Ascending aorta (tissue), 2 donors: ENCODE data around the gene CCSER1. TPM values are rescaled to one million over a fixed set of nuclear protein-coding genes. Genes with fewer than 3 reads are reported as not detected.

Source experiments
- DNase-seq, 2 donors: peaks; one replicate each; pipeline ENCODE4 v3.0.0-alpha.2; 2019; ENCODE audit warnings: low spot score in 2 of 2
- H3K27ac ChIP-seq, 2 donors: fragments of 200-600 bp; sonication (generic); one replicate each; pipeline ENCODE4 v1.5.1; 2016 to 2017; ENCODE audit warnings: mild to moderate bottlenecking in 1 of 2
- H3K27me3 ChIP-seq: fragments of 200-600 bp; sonication (generic); one replicate; pipeline ENCODE4 v1.5.1; 2017
- H3K36me3 ChIP-seq, 2 donors: fragments of 200-600 bp; sonication (generic); one replicate each; pipeline ENCODE4 v1.5.1; 2016
- H3K4me1 ChIP-seq, 2 donors: fragments of 200-600 bp; sonication (generic); one replicate each; pipeline ENCODE4 v1.5.1; 2016 to 2017; ENCODE audit warnings: mild to moderate bottlenecking in 1 of 2
- H3K4me3 ChIP-seq, 2 donors: fragments of 200-600 bp; sonication (generic); one replicate each; pipeline ENCODE4 v1.5.1; 2016 to 2017; ENCODE audit warnings: mild to moderate bottlenecking in 1 of 2
- H3K9me3 ChIP-seq, 2 donors: fragments of 200-600 bp; sonication (generic); one replicate each; pipeline ENCODE4 v1.5.1; 2016
- CTCF ChIP-seq, 3 experiments: fragments of 200-600 bp in 2 of 3; fragments of 450-650 bp in 1 of 3; sonication (generic) in 2 of 3; IDR thresholded peaks; one replicate each; pipeline ENCODE4 v1.5.1; 2016 to 2019; ENCODE audit warnings: antibody characterized with exemption in 3 of 3, mild to moderate bottlenecking in 1 of 3, moderate library complexity in 1 of 3
- intact Hi-C: fragments of 100-400 bp; cut with DNase I; formaldehyde crosslinking; loops from one replicate; pipeline ENCODE4 v1.15.1; 2023
- total RNA-seq: library from RNA; depleted of rRNA; stranded (reverse); fragments of >200 nt; gene quantifications from one replicate; pipeline ENCODE4 v1.1.0, GENCODE V29; 2016

The CCSER1 gene
- total RNA-seq, 1 donor from 2014 or later: 8.9 TPM

DNA sequence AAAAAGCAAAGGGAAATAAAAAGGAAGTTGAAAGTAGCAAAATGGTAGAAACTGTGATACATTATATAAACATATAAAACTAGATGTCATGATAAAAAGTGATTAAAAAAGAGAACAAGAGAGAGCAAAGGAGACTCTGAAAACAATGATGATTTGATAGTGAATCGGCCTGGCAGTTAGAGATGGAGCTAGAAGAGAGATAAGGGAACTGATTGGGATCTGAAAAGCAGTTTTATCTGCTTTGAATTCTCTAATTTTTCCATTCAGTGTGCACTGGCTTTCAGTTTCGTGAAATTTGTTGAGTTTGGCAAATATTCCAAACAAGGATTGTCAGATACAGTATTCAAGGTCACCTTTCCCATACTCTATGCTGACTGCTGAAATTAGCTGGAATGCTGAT, 21.9 kb upstream of the CCSER1 start:
- intact Hi-C loops: no loop called here

GRCh38 chr4:90112715-90113114, 14.5 kb upstream of the CCSER1 start:
- H3K4me1 ChIP-seq: no peaks in the 10 kb centered on the region
- TF ChIP-seq CTCF (IDR thresholded peaks at IDR 0.05): no peak
- no peak overlapping the region for H3K27ac ChIP-seq
- no peaks in the 10 kb centered on the region for H3K27me3 ChIP-seq
- H3K4me3 ChIP-seq: no peak overlapping the region
- no peak for DNase-seq
- intact Hi-C loops: no loop called here
- no peaks in the 10 kb centered on the region for H3K36me3 ChIP-seq
- H3K9me3 ChIP-seq: no peaks in the 10 kb centered on the region

More for the DNA sequence above, 21.9 kb upstream of the CCSER1 start:
- Histone ChIP-seq H3K27ac (no peak overlapping the region), H3K36me3 (no peaks in the 10 kb centered on the region), H3K4me3 (no peak overlapping the region), H3K27me3 (no peaks in the 10 kb centered on the region), H3K4me1 (no peaks in the 10 kb centered on the region), H3K9me3 (no peaks in the 10 kb centered on the region)
- TF ChIP-seq CTCF (IDR thresholded peaks at IDR 0.05): no peak
- DNase-seq: no peak

GRCh38 chr4:90113881-90114457, 13.2 kb upstream of the CCSER1 start:
- H3K27me3 ChIP-seq: no peaks in the 10 kb centered on the region
- no peak overlapping the region for H3K4me3 ChIP-seq
- intact Hi-C loops: no loop called here
- no peak overlapping the region for H3K27ac ChIP-seq
- no peaks in the 10 kb centered on the region for H3K9me3 ChIP-seq
- no peak for TF ChIP-seq CTCF (IDR thresholded peaks at IDR 0.05)
- no peaks in the 10 kb centered on the region for H3K36me3 ChIP-seq
- DNase-seq: no peak
- H3K4me1 ChIP-seq: no peaks in the 10 kb centered on the region

GRCh38 chr4:90118527-90119195, 8.5 kb upstream of the CCSER1 start:
- no peaks in the 10 kb centered on the region for H3K27me3 ChIP-seq
- no peak overlapping the region for H3K4me3 ChIP-seq
- intact Hi-C loops: no loop called here
- H3K36me3 ChIP-seq: no peaks in the 10 kb centered on the region
- H3K27ac ChIP-seq: no peak overlapping the region
- no peak for DNase-seq
- no peaks in the 10 kb centered on the region for H3K4me1 ChIP-seq
- no peak for TF ChIP-seq CTCF (IDR thresholded peaks at IDR 0.05)
- no peaks in the 10 kb centered on the region for H3K9me3 ChIP-seq

DNA sequence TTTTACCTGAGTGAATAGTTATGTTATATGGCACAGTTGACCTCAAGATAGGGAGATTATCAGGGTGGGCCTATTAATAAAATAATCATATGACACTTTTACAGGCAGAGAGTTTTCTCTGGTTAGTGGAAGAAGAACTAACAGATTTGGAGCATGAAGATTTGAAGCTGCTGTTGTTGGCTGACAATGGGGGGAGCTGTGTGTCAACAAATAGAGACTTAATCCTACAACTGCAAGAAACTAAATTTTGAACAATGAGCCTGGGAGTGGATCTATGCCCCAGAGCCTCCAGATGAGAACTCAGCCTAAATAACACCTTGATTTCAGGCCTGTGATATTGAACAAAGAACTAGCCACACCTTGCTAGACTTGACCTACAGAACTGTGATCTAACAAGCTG, 7.2 kb upstream of the CCSER1 start:
- DNase-seq: no peak
- Histone ChIP-seq H3K27ac (no peak overlapping the region), H3K36me3 (no peaks in the 10 kb centered on the region), H3K9me3 (no peaks in the 10 kb centered on the region), H3K4me3 (no peak overlapping the region), H3K27me3 (no peaks in the 10 kb centered on the region), H3K4me1 (no peaks in the 10 kb centered on the region)
- intact Hi-C loops: no loop called here
- no peak for TF ChIP-seq CTCF (IDR thresholded peaks at IDR 0.05)
